H1 (cell line): ENCODE results near the gene FLT4.

Experiments
- CTCF ChIP-seq, 3 experiments: IDR thresholded peaks; 1 replicate in 2 of 3; 2 replicates in 1 of 3; pipeline versions ENCODE4 v1.5.1 to v1.6.1; 2011; ENCODE audit warnings: low read length in 3 of 3, mild to moderate bottlenecking in 3 of 3, inconsistent platforms in 2 of 3, low read depth in 1 of 3, moderate library complexity in 1 of 3; ENCODE audit not compliant: insufficient read depth in 1 of 3; ENCODE audit errors: control extremely low read depth in 1 of 3
- EP300 ChIP-seq, 2 experiments: IDR thresholded peaks; 1 replicate in 1 of 2; 2 replicates in 1 of 2; pipeline ENCODE4 v1.6.1; 2011 to 2012; ENCODE audit warnings: low read depth in 2 of 2, low read length in 2 of 2, mild to moderate bottlenecking in 2 of 2, borderline replicate concordance in 1 of 2, inconsistent platforms in 1 of 2, moderate library complexity in 1 of 2
- EZH2 ChIP-seq: fragments of 200-600 bp; sonication (generic); IDR thresholded peaks from 2 replicates; pipeline ENCODE4 v1.7.1; 2012; ENCODE audit warnings: low read depth, mild to moderate bottlenecking, moderate library complexity, low read length, inconsistent platforms; ENCODE audit not compliant: severe bottlenecking
- JUN ChIP-seq: IDR thresholded peaks from 2 replicates; pipeline ENCODE4 v1.6.1; 2011; ENCODE audit warnings: low read depth, mild to moderate bottlenecking, improper control_type of control experiment, low read length
- POLR2A ChIP-seq, 2 experiments: IDR thresholded peaks; 1 replicate in 1 of 2; 2 replicates in 1 of 2; pipeline ENCODE4 v1.6.1; 2011; ENCODE audit warnings: low read depth in 2 of 2, low read length in 2 of 2, mild to moderate bottlenecking in 2 of 2; ENCODE audit errors: control extremely low read depth in 1 of 2
- POLR2AphosphoS5 ChIP-seq: IDR thresholded peaks from 2 replicates; pipeline ENCODE4 v1.6.1; 2011; ENCODE audit warnings: low read depth, low read length
- SP1 ChIP-seq: IDR thresholded peaks from 2 replicates; pipeline ENCODE4 v1.6.1; 2011; ENCODE audit warnings: low read depth, low read length
- SUZ12 ChIP-seq: fragments of 200-600 bp; sonication (generic); IDR thresholded peaks from 2 replicates; pipeline ENCODE4 v1.6.1; 2012; ENCODE audit warnings: mild to moderate bottlenecking, inconsistent platforms, low read length, moderate library complexity, mixed read lengths
- TAF1 ChIP-seq: IDR thresholded peaks from 2 replicates; pipeline ENCODE4 v1.6.1; 2011; ENCODE audit warnings: mild to moderate bottlenecking, low read depth, low read length
- YY1 ChIP-seq: IDR thresholded peaks from 2 replicates; pipeline ENCODE4 v1.6.1; 2011; ENCODE audit warnings: low read depth, mild to moderate bottlenecking, low read length
- ZNF274 ChIP-seq: IDR thresholded peaks from 2 replicates; pipeline ENCODE4 v1.7.0; 2012; ENCODE audit warnings: low read length, borderline replicate concordance; ENCODE audit errors: extremely low read depth

GRCh38 chr5:180649297-180650039 is at the start of gene FLT4:
- TF ChIP-seq POLR2AphosphoS5 (no peak), EZH2 (no peak), CTCF (IDR thresholded peaks at IDR 0.05; ENCODE audit: control extremely low read depth in 1 of 3, insufficient read depth in 1 of 3, low read depth in 1 of 3, low read length in 3 of 3) (no peak), YY1 (no peak), TAF1 (no peak), SUZ12 (no peak; the same call in 1 of the 2 replicates), JUN (no peak), ZNF274 (no peak), SP1 (no peak), POLR2A (IDR thresholded peaks at IDR 0.05; ENCODE audit: control extremely low read depth in 1 of 2, low read depth in 2 of 2, low read length in 2 of 2) (no peak), EP300 (IDR thresholded peaks at IDR 0.05; ENCODE audit: borderline replicate concordance in 1 of 2, low read depth in 2 of 2, low read length in 2 of 2) (no peak)
